SK-N-SH (cell line): ENCODE results near the gene ARAP1. TPM values are rescaled to one million over a fixed set of nuclear protein-coding genes. Genes with fewer than 3 reads are reported as not detected.
A peak's percentile ranks its signal among the peaks of the same experiment; 100 is the strongest.

Experiments used
- CTCF ChIA-PET: fragments of 300-600, 350-600 bp; formaldehyde crosslinking; extraction: SDS; loops from one replicate; lab custom pipeline; 2021; lab: Yijun Ruan, JAX
- POLR2A ChIA-PET: fragments of 350-600 bp; sonication (Branson Sonifier 250); formaldehyde crosslinking; extraction: SDS; loops from one replicate; lab custom pipeline; 2020; ENCODE audit warnings: antibody characterized with exemption, inconsistent platforms; lab: Yijun Ruan, JAX
- DNase-seq: peaks from one replicate; pipeline ENCODE4 v3.0.0; 2012
- H2AFZ ChIP-seq: fragments of 200-600 bp; sonication (generic); 2 replicates; pipeline ENCODE4 v1.8.1; 2016; ENCODE audit warnings: antibody characterized with exemption, mild to moderate bottlenecking, low read depth
- H3F3A ChIP-seq: fragments of 200-600 bp; sonication (generic); replicated peaks from 2 replicates; pipeline ENCODE3; 2016; ENCODE audit warnings: antibody characterized with exemption, mild to moderate bottlenecking; ENCODE audit not compliant: insufficient read depth
- H3K27ac ChIP-seq, 2 experiments: fragments of 200-500 bp in 1 of 2; fragments of 200-600 bp in 1 of 2; sonication (Bioruptor generic) in 1 of 2; sonication (generic), shearing (Covaris generic) in 1 of 2; 2 replicates each; pipeline versions ENCODE4 v1.5.1 to v1.6.1; 2014 to 2016; ENCODE audit warnings: low read depth in 2 of 2, inconsistent platforms in 1 of 2, low read length in 1 of 2, mild to moderate bottlenecking in 1 of 2, mixed read lengths in 1 of 2
- H3K27me3 ChIP-seq: fragments of 200-600 bp; sonication (generic), shearing (Covaris generic); 2 replicates; pipeline ENCODE4 v1.6.1; 2016; ENCODE audit warnings: mixed run types; ENCODE audit not compliant: insufficient read depth
- H3K36me3 ChIP-seq, 2 experiments: fragments of 200-500 bp in 1 of 2; fragments of 200-600 bp in 1 of 2; sonication (Bioruptor generic) in 1 of 2; sonication (generic) in 1 of 2; replicated peaks in 1 of 2; 2 replicates each; pipeline versions ENCODE3 to v1.5.1; 2014 to 2016; ENCODE audit warnings: low read length in 1 of 2, mild to moderate bottlenecking in 1 of 2; ENCODE audit not compliant: insufficient read depth in 2 of 2, control insufficient read depth in 1 of 2
- H3K4me1 ChIP-seq, 2 experiments: fragments of 200-500 bp in 1 of 2; fragments of 200-600 bp in 1 of 2; sonication (Bioruptor generic) in 1 of 2; sonication (generic), shearing (Covaris generic) in 1 of 2; 2 replicates each; pipeline versions ENCODE4 v1.5.1 to v1.6.1; 2014 to 2016; ENCODE audit warnings: low read depth in 1 of 2, low read length in 1 of 2, mixed run types in 1 of 2; ENCODE audit not compliant: insufficient read depth in 2 of 2, control insufficient read depth in 1 of 2
- H3K4me2 ChIP-seq: fragments of 200-600 bp; sonication (generic), shearing (Covaris generic); 2 replicates; pipeline ENCODE4 v1.6.1; 2017; ENCODE audit warnings: mixed run types
- H3K4me3 ChIP-seq, 2 experiments: fragments of 200-500 bp in 1 of 2; fragments of 200-600 bp in 1 of 2; sonication (Bioruptor generic) in 1 of 2; sonication (generic), shearing (Covaris generic) in 1 of 2; 2 replicates each; pipeline versions ENCODE4 v1.5.1 to v1.8.1; 2014 to 2016; ENCODE audit warnings: low read depth in 2 of 2, inconsistent platforms in 1 of 2, low read length in 1 of 2, mild to moderate bottlenecking in 1 of 2, mixed read lengths in 1 of 2, moderate library complexity in 1 of 2
- H3K79me2 ChIP-seq: fragments of 200-600 bp; sonication (generic); 2 replicates; pipeline ENCODE4 v1.8.1; 2017; ENCODE audit warnings: mild to moderate bottlenecking; ENCODE audit not compliant: insufficient read depth
- H3K9ac ChIP-seq: fragments of 200-600 bp; sonication (generic); 2 replicates; pipeline ENCODE4 v1.6.1; 2017; ENCODE audit warnings: mixed run types
- H3K9me2 ChIP-seq: fragments of 200-600 bp; sonication (generic); 2 replicates; pipeline ENCODE4 v1.6.1; 2017; ENCODE audit warnings: mixed run types
- H3K9me3 ChIP-seq: fragments of 200-600 bp; sonication (generic); 2 replicates; pipeline ENCODE4 v1.6.1; 2017; ENCODE audit warnings: mixed run types, mild to moderate bottlenecking, moderate library complexity
- H4K20me1 ChIP-seq: fragments of 200-600 bp; sonication (generic); 2 replicates; pipeline ENCODE4 v1.6.1; 2017; ENCODE audit warnings: mild to moderate bottlenecking, mixed run types; ENCODE audit not compliant: insufficient read depth
- ELF1 ChIP-seq: IDR thresholded peaks from 2 replicates; pipeline ENCODE4 v1.4.0; 2012
- EP300 ChIP-seq, 2 experiments: IDR thresholded peaks; 2 replicates each; pipeline versions ENCODE4 v1.4.0 to v1.6.1; 2012; ENCODE audit warnings: borderline replicate concordance in 1 of 2, low read depth in 1 of 2, low read length in 1 of 2
- EZH2phosphoT487 ChIP-seq: fragments of 200-600 bp; sonication (generic); IDR thresholded peaks from 2 replicates; pipeline ENCODE4 v1.6.1; 2017; ENCODE audit warnings: low read depth, mixed run types, mild to moderate bottlenecking, antibody characterized with exemption, moderate library complexity, borderline replicate concordance
- GATA2 ChIP-seq: sonication (generic); formaldehyde crosslinking; IDR thresholded peaks from 2 replicates; pipeline ENCODE4 v1.5.0; 2020; ENCODE audit warnings: mild to moderate bottlenecking, missing genetic modification reagents
- RXRA ChIP-seq: IDR thresholded peaks from 2 replicates; pipeline ENCODE4 v1.4.0; 2012; ENCODE audit warnings: low read depth, mild to moderate bottlenecking, borderline replicate concordance
- SIN3A ChIP-seq: IDR thresholded peaks from 2 replicates; pipeline ENCODE4 v1.6.1; 2012; ENCODE audit warnings: low read depth, mild to moderate bottlenecking, low read length, moderate library complexity, borderline replicate concordance
- SMC3 ChIP-seq: IDR thresholded peaks from 2 replicates; pipeline ENCODE4 v1.6.1; 2012; ENCODE audit warnings: low read depth, low read length, improper control_type of control experiment
- WGBS: methylation state at CpG from one replicate; pipeline ENCODE4 v1.1.6; 2017; ENCODE audit warnings: low lambda C conversion rate; 5-methylcytosine and 5-hydroxymethylcytosine counted together
- polyA plus RNA-seq, 3 experiments: library from polyadenylated mRNA; depleted of rRNA; stranded (reverse); fragments of >200 nt; gene quantifications; 2 replicates each; pipeline ENCODE4 v1.2.3, GENCODE V29; 2012
- TF ChIP-seq, protein P1 (sequence below): fragments of 200-600 bp; sonication (generic); IDR thresholded peaks from 2 replicates; pipeline ENCODE4 v1.6.1; 2017; ENCODE audit warnings: antibody characterized with exemption, mild to moderate bottlenecking, moderate library complexity

Gene ARAP1
- polyA plus RNA-seq, 1 of the 3 experiments (the other 2 are of a cell fraction) = 56.6 TPM

DNA sequence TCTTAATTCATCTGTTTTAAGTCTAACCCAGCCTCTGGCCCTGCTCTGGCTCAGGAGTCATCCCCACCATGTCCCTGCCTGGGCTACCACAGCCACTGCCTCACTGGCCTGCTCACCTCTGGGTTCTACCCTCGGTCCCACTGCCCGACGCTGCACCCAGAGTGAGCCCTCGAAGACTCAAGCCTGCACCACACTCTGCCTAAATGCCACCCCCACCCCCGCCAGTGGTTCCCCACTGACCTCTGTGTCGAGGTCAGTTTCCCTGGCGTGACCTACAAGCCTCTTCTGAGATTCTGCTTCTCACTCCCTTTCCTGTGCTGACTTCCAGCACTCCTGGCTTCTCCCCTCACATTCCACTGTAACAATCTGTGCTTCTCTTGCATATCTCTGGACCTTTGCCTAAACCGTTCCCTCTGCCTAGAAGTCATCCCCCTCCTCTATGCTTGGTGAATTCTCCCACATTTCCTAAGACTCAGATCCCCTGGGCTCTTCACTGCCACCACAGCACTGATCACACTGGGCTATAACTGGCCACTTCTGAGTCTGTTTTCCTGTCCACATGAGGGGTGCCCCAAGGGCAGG is 65.5 kb downstream of the ARAP1 start:
- CTCF ChIA-PET = interaction anchor here (1.8 to 12.2 kb wide), 7 partner anchors 12 to 112 kb away, joined by 4 to 207 read pairs (median 41); partner anchors contain the start of gene PDE2A

DNA sequence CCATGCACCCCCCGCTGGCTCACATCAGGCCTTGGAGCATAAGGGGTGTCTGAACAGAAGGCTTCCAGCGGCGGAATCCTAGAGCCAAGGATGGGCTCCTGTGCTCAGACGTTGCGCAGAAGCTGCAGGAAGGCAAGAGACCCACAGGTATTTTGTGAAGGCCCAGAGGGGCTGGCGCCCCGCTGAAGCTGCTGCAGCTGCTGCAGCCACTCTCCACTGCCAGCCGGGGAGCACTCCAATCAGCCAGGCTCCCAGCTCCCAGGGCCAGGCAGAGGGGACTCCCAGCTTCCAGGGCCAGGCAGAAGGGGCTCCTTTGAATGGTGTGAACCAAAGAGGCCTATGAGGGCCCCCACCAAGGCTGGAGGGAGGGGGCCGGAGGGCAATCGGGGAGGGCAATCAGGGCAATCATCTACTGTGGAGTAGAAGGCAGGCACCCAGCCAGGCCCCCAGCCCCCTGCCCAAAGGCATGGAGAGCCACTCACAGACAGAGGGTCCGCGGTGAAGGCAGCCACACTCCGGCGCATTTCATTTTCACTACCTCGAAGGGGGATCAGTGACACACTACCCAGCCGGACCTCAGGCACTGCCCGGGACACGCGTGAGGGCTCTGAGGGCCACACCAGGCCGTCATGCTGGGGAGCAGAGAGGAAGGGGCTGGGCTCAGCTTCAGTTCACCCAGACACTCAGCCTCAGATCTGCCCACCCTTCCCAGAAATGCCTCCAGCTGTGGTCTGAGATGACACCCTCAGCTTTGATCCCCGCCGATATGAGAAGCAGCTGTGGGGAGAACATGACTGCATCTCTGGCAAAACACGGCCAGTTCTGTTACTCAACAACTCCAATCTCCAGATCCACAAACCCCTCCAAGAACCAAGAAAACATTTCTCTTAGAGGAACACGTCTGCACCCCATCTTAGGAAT is 66.4 kb downstream of the ARAP1 start:
- Histone ChIP-seq H3K27ac (peak overlapping the region in 1 of 2 experiments; percentile 51; a peak in 2 of 4 replicates), H3K4me3 (no peak overlapping the region), H3F3A (no peaks in the 10 kb centered on the region), H3K79me2 (no peaks in the 10 kb centered on the region), H2AFZ (no peak overlapping the region)
- POLR2A ChIA-PET = interaction anchor here (0.6 kb wide), 1 partner anchor 12 kb away, joined by 3 read pairs; the partner anchor contains the start of gene PDE2A
- DNase-seq = peak; percentile 66
- 87% methylated on average over 6 of the region's 24 CpGs for WGBS
- 0 out of 2 replicates have a peak, but pooled peaks have one; percentile 15 for TF ChIP-seq GATA2 (CRISPR knock-in tag)
- TF ChIP-seq EP300 (IDR thresholded peaks at IDR 0.05; ENCODE audit: borderline replicate concordance in 1 of 2, low read depth in 1 of 2, low read length in 1 of 2) = no peak
- TF ChIP-seq ELF1 = no peak
- no peak for TF ChIP-seq EZH2phosphoT487
- TF ChIP-seq RXRA = no peak
- TF ChIP-seq SIN3A = no peak
- TF ChIP-seq, all 33 proteins: peak for 1
- H3K27me3 ChIP-seq = no peaks in the 10 kb centered on the region
- no peaks in the 10 kb centered on the region for H3K9me3 ChIP-seq
- H4K20me1 ChIP-seq = peaks cover 16% of the 10 kb centered on the region
- H3K4me1 ChIP-seq = peaks cover 0 to 20% of the 10 kb centered on the region in 2 experiments; a peak in 1 of 4 replicates
- H3K36me3 ChIP-seq = peaks cover 0 to 36% of the 10 kb centered on the region in 2 experiments
- no peaks in the 10 kb centered on the region for H3K9me2 ChIP-seq
- CTCF ChIA-PET = interaction anchor here (1.0 to 12.2 kb wide), 20 partner anchors 7 to 212 kb away, joined by 3 to 207 read pairs (median 10); partner anchors contain the start of gene PDE2A
- H3K9ac ChIP-seq = no peak overlapping the region
- H3K4me2 ChIP-seq = no peak overlapping the region

More for the DNA sequence above, 65.5 kb downstream of the ARAP1 start:
- Histone ChIP-seq H3K27me3 (no peaks in the 10 kb centered on the region), H3K4me1 (peaks cover 0 to 20% of the 10 kb centered on the region in 2 experiments; a peak in 1 of 4 replicates), H3K4me3 (no peak overlapping the region), H3K27ac (peak overlapping the region in 1 of 2 experiments; percentile 51; a peak in 1 of 4 replicates), H3K9me3 (no peaks in the 10 kb centered on the region), H3F3A (no peaks in the 10 kb centered on the region), H3K79me2 (no peaks in the 10 kb centered on the region), H4K20me1 (peaks cover 16% of the 10 kb centered on the region)
- DNase-seq = no peak
- POLR2A ChIA-PET = no interaction called here
- 95% methylated on average over 8 of the region's 8 CpGs for WGBS
- TF ChIP-seq, protein P1, sequence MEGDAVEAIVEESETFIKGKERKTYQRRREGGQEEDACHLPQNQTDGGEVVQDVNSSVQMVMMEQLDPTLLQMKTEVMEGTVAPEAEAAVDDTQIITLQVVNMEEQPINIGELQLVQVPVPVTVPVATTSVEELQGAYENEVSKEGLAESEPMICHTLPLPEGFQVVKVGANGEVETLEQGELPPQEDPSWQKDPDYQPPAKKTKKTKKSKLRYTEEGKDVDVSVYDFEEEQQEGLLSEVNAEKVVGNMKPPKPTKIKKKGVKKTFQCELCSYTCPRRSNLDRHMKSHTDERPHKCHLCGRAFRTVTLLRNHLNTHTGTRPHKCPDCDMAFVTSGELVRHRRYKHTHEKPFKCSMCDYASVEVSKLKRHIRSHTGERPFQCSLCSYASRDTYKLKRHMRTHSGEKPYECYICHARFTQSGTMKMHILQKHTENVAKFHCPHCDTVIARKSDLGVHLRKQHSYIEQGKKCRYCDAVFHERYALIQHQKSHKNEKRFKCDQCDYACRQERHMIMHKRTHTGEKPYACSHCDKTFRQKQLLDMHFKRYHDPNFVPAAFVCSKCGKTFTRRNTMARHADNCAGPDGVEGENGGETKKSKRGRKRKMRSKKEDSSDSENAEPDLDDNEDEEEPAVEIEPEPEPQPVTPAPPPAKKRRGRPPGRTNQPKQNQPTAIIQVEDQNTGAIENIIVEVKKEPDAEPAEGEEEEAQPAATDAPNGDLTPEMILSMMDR = no peak
- TF ChIP-seq SMC3 = no peak
- no peak for TF ChIP-seq SIN3A
- TF ChIP-seq, all 33 proteins: peak for 0
- peaks cover 0 to 42% of the 10 kb centered on the region in 2 experiments for H3K36me3 ChIP-seq
- no peak overlapping the region for H3K9ac ChIP-seq
- no peak overlapping the region for H2AFZ ChIP-seq
- no peak overlapping the region for H3K4me2 ChIP-seq
- H3K9me2 ChIP-seq = no peaks in the 10 kb centered on the region
